ENCODE results near the gene EPB42. TPM values are rescaled to one million over a fixed set of nuclear protein-coding genes. Genes with fewer than 3 reads are reported as not detected.
A peak's percentile ranks its signal among the peaks of the same experiment; 100 is the strongest.
"Not testable (repeated sequence)": the region's sequence is repeated elsewhere in the genome, so short reads cannot be mapped to it uniquely, and the experiment has no call there.

EPB42 gene
- total RNA-seq, 1 experiment from 2014 or later: not detected

DNA sequence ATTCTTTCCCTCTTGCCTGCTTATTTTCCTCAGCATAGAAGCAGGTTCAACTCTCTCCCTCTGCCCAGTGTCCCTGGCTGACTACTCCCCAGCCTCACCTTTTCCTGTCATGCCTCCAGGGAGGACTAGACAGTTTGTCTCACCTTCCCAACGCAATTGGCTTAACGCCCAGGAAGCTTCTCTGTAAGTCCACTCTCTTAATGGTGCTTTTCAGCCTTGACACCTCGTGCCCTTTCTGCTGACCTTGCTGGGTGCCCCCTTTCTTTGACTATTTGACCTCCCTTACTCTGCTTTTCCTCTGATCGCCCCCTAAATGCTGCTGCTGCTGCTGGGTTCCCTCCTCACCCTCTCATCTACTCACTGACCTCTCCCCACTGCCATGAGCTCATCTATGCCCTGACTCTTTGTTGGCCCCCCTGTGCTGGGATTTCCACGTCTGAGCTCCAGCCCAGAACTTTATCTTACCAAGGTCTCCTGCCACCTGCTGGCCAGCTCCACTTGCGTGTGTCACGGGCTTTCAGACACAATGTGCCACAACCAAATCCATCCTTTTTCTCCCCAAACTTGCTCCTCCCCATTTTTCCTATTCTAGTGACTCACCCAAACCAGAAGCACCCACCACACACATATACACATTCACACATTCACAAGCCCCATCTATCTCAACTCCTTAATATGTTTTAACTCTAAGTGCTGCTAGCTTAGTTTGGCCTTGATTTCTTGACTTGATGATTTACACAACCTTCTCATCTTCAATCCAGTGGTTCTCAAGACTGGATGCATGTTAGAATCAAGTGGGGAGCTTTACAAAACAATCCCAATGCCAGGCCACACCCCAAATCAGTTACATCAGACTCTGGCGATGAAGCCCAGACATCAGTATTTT is 16.6 kb downstream of the EPB42 start:
- H3K9me3 ChIP-seq: no peaks in the 10 kb centered on the region
- CTCF ChIA-PET: interaction anchor here (0.6 to 1.4 kb wide), 11 partner anchors 8 to 403 kb away, joined by 3 to 15 read pairs (median 5); partner anchors contain the start of gene CCNDBP1
- POLR2A ChIA-PET: interaction anchor here (0.5 kb wide), 1 partner anchor 1257 kb away, joined by 3 read pairs; no protein-coding TSS in a partner anchor
- DNase-seq: peak; percentile 59 to 61
- peaks cover 1% of the 10 kb centered on the region; the same call in 1 of the 2 replicates for H3K27me3 ChIP-seq (replicated peaks; ENCODE audit: control insufficient read depth, insufficient read depth, low read length)
- intact Hi-C loops (cut with micrococcal nuclease; ENCODE audit: unreplicated experiment): loop anchor here (10.0 kb wide), 1 partner anchor 499 kb away; no protein-coding TSS in a partner anchor
- no peaks in the 10 kb centered on the region for H3K36me3 ChIP-seq (ENCODE audit: control insufficient read depth, insufficient read depth, low read length)
- TF ChIP-seq, protein P1, sequence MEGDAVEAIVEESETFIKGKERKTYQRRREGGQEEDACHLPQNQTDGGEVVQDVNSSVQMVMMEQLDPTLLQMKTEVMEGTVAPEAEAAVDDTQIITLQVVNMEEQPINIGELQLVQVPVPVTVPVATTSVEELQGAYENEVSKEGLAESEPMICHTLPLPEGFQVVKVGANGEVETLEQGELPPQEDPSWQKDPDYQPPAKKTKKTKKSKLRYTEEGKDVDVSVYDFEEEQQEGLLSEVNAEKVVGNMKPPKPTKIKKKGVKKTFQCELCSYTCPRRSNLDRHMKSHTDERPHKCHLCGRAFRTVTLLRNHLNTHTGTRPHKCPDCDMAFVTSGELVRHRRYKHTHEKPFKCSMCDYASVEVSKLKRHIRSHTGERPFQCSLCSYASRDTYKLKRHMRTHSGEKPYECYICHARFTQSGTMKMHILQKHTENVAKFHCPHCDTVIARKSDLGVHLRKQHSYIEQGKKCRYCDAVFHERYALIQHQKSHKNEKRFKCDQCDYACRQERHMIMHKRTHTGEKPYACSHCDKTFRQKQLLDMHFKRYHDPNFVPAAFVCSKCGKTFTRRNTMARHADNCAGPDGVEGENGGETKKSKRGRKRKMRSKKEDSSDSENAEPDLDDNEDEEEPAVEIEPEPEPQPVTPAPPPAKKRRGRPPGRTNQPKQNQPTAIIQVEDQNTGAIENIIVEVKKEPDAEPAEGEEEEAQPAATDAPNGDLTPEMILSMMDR (IDR thresholded peaks at IDR 0.05; ENCODE audit: insufficient read depth in 1 of 2, low read depth in 1 of 2, low read length in 1 of 2, severe bottlenecking in 1 of 2, unreplicated experiment in 1 of 2): peak; percentile 68 to 80
- H3K4me3 ChIP-seq (ENCODE audit: low read depth, low read length): no peak overlapping the region
- peaks cover 7% of the 10 kb centered on the region for H3K27me3 Mint-ChIP-seq (ENCODE audit: insufficient read depth, unreplicated experiment)
- no peaks in the 10 kb centered on the region for H3K9me3 Mint-ChIP-seq (ENCODE audit: unreplicated experiment)
- no peaks in the 10 kb centered on the region; the same call in 1 of the 2 replicates for H3K4me1 ChIP-seq
- peaks cover 7% of the 10 kb centered on the region for H3K4me1 Mint-ChIP-seq (ENCODE audit: low read depth, unreplicated experiment)
- no peak overlapping the region for H3K27ac Mint-ChIP-seq (ENCODE audit: unreplicated experiment)
- no TSS peak for BruUV-seq (replicated peaks)
- H3K36me3 Mint-ChIP-seq (ENCODE audit: insufficient read depth, unreplicated experiment): no peaks in the 10 kb centered on the region
- no peak overlapping the region for H3K4me3 Mint-ChIP-seq (ENCODE audit: unreplicated experiment)

DNA sequence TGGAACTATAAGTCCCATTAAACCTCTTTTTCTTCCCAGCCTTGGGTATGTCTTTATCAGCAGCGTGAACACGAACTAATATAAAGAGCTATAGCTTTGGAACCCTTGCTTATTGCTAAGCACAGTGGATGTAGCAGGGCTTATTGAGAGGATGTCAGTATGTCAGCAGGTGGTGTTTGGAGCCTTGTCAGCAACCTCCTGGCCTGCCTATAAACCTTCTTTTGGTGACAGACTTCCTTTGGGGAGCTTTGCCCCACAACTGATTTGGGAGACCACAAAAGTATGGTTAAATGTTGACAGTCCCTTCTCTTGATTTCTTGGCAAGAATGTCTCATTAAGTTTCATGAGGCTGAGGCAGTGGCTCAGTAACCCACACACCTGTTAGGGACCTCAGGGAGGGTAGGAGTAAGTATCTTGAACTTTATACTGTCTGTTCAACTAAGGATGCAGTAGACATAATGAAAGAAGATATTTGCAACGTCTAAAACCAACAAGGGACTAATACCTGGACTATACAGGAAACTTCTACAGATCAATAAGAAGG is 20.8 kb downstream of the EPB42 start:
- CTCF ChIA-PET: interaction anchor here (1.0 to 1.2 kb wide), 2 partner anchors 9 to 86 kb away, joined by 3 to 4 read pairs; no protein-coding TSS in a partner anchor

DNA sequence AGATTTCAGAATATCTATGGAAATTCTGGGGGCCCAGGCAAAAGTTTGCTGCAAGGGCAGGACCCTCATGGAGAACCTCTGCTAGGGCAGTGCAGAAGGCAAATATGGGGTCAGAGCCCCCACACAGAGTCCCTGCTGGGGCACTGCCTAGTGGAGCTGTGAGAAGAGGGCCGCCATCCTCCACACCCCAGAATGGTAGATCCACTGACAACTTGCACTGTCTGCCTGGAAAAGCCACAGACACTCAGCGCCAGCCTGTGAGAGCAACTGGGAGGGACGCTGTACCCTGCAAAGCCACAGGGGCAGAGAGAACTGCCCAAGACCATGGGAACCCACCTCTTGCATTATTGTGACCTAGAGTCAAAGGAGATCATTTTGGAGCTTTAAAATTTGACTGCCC is 21.8 kb downstream of the EPB42 start:
- no peaks in the 10 kb centered on the region; the same call in 1 of the 2 replicates for H3K4me1 ChIP-seq
- intact Hi-C loops (cut with micrococcal nuclease; ENCODE audit: unreplicated experiment): no loop called here
- BruUV-seq (replicated peaks): no TSS peak
- POLR2A ChIA-PET: no interaction called here
- H3K27me3 Mint-ChIP-seq (ENCODE audit: insufficient read depth, unreplicated experiment): peaks cover 2% of the 10 kb centered on the region
- no peak overlapping the region for H3K4me3 ChIP-seq (ENCODE audit: low read depth, low read length)
- no peak for DNase-seq
- peaks cover 1% of the 10 kb centered on the region for H3K4me1 Mint-ChIP-seq (ENCODE audit: low read depth, unreplicated experiment)
- no peaks in the 10 kb centered on the region for H3K27me3 ChIP-seq (replicated peaks; ENCODE audit: control insufficient read depth, insufficient read depth, low read length)
- TF ChIP-seq, protein P1 (IDR thresholded peaks at IDR 0.05; ENCODE audit: insufficient read depth in 1 of 2, low read depth in 1 of 2, low read length in 1 of 2, severe bottlenecking in 1 of 2, unreplicated experiment in 1 of 2): no peak
- CTCF ChIA-PET: interaction anchor here (1.0 to 1.2 kb wide), 2 partner anchors 10 to 87 kb away, joined by 3 to 4 read pairs; no protein-coding TSS in a partner anchor
- H3K4me3 Mint-ChIP-seq (ENCODE audit: unreplicated experiment): no peak overlapping the region
- peaks cover 5% of the 10 kb centered on the region for H3K36me3 Mint-ChIP-seq (ENCODE audit: insufficient read depth, unreplicated experiment)
- H3K36me3 ChIP-seq (ENCODE audit: control insufficient read depth, insufficient read depth, low read length): no peaks in the 10 kb centered on the region
- no peak overlapping the region for H3K27ac Mint-ChIP-seq (ENCODE audit: unreplicated experiment)
- peaks cover 10% of the 10 kb centered on the region for H3K9me3 Mint-ChIP-seq (ENCODE audit: unreplicated experiment)
- H3K9me3 ChIP-seq: no peaks in the 10 kb centered on the region

More for the DNA sequence above, 20.8 kb downstream of the EPB42 start:
- Mint-ChIP-seq H3K9me3 (ENCODE audit: unreplicated experiment) (peaks cover 10% of the 10 kb centered on the region), H3K27ac (ENCODE audit: unreplicated experiment) (no peak overlapping the region), H3K36me3 (ENCODE audit: insufficient read depth, unreplicated experiment) (no peaks in the 10 kb centered on the region), H3K4me1 (ENCODE audit: low read depth, unreplicated experiment) (peaks cover 7% of the 10 kb centered on the region), H3K4me3 (ENCODE audit: unreplicated experiment) (no peak overlapping the region), H3K27me3 (ENCODE audit: insufficient read depth, unreplicated experiment) (peaks cover 5% of the 10 kb centered on the region)
- H3K4me3 ChIP-seq (ENCODE audit: low read depth, low read length): no peak overlapping the region
- intact Hi-C loops (cut with micrococcal nuclease; ENCODE audit: unreplicated experiment): loop anchor here (10.0 kb wide), 1 partner anchor 495 kb away; no protein-coding TSS in a partner anchor
- H3K9me3 ChIP-seq: no peaks in the 10 kb centered on the region
- no peaks in the 10 kb centered on the region; the same call in 1 of the 2 replicates for H3K4me1 ChIP-seq
- DNase-seq: no peak
- POLR2A ChIA-PET: no interaction called here
- no TSS peak for BruUV-seq (replicated peaks)
- no peaks in the 10 kb centered on the region for H3K27me3 ChIP-seq (replicated peaks; ENCODE audit: control insufficient read depth, insufficient read depth, low read length)
- no peaks in the 10 kb centered on the region for H3K36me3 ChIP-seq (ENCODE audit: control insufficient read depth, insufficient read depth, low read length)
- TF ChIP-seq, protein P1 (IDR thresholded peaks at IDR 0.05; ENCODE audit: insufficient read depth in 1 of 2, low read depth in 1 of 2, low read length in 1 of 2, severe bottlenecking in 1 of 2, unreplicated experiment in 1 of 2): no peak

DNA sequence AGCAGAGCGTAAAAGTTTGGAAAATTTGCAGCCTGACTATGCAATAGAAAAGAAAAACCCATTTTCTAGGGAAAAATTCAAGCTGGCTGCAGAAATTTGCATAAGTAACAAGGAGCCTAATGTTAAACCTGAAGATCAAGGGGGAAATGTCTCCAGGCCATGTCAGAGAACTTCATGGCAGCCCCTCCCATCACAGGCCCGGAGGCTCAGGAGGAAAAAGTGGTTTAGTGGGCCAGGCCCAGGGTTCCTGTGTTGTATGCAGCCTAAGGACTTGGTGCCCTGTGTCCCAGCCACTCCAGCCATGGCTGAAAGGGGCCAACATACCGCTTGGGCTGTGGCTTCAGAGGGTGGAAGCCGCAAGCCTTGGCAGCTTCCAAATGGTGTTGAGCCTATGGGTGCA is 22.3 kb downstream of the EPB42 start:
- H3K27me3 Mint-ChIP-seq (ENCODE audit: insufficient read depth, unreplicated experiment); intact Hi-C loops (cut with micrococcal nuclease; ENCODE audit: unreplicated experiment): not testable (repeated sequence)

More for the DNA sequence above, 22.3 kb downstream of the EPB42 start:
- H3K4me3 Mint-ChIP-seq (ENCODE audit: unreplicated experiment); H3K4me1 Mint-ChIP-seq (ENCODE audit: low read depth, unreplicated experiment); H3K36me3 Mint-ChIP-seq (ENCODE audit: insufficient read depth, unreplicated experiment); H3K9me3 ChIP-seq; H3K4me1 ChIP-seq; H3K27ac Mint-ChIP-seq (ENCODE audit: unreplicated experiment); H3K4me3 ChIP-seq (ENCODE audit: low read depth, low read length); POLR2A ChIA-PET; H3K36me3 ChIP-seq (ENCODE audit: control insufficient read depth, insufficient read depth, low read length); BruUV-seq (replicated peaks); H3K27me3 ChIP-seq (replicated peaks; ENCODE audit: control insufficient read depth, insufficient read depth, low read length); CTCF ChIA-PET; DNase-seq: not testable (repeated sequence)
- peaks cover 10% of the 10 kb centered on the region for H3K9me3 Mint-ChIP-seq (ENCODE audit: unreplicated experiment)
